ENCODE data around the gene CBX2.
A peak's percentile ranks its signal among the peaks of the same experiment; 100 is the strongest.

CBX2 gene

DNA sequence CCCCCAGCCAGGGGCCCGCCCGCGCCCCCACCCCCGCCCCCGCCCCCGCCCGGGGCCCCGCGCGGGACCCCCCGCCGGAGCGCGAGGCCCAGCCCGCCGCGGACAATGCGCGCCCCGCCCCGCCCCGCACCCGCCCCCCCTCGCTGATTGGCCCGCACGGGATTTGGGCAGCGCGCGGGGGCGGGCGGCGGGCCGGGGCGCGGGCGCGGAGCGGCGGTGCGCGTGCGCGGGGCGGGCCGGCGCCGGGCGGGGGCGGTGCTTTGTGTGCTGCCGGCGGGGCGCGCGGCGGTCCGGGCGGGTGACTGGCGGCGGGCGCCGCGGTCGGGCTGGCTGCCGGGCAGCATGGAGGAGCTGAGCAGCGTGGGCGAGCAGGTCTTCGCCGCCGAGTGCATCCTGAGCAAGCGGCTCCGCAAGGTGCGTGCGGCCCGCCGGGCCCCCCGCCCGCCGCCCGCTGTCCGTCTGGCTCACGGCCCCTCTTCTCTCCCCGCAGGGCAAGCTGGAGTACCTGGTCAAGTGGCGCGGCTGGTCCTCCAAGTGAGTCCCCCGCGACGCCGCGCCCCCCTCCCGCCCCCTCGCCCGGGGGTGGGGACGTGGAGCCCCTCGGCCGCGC is at the start of gene CBX2:
CBX2 (plus strand) TSS at position 255 of the 610 bp plus-strand sequence; CDS start at position 343, 88 bp downstream.
- no peak for TF ChIP-seq JUND (IDR thresholded peaks at IDR 0.05; ENCODE audit: low read depth)
- DNase-seq (ENCODE audit: low read depth in 1 of 2, low spot score in 1 of 2), result peak; percentile 88 to 96
- in situ Hi-C loops (cut with HindIII; ENCODE audit: low pct_unique_long_range_greater_than_20kb, low sequenced_read_pairs), result no loop called here

DNA sequence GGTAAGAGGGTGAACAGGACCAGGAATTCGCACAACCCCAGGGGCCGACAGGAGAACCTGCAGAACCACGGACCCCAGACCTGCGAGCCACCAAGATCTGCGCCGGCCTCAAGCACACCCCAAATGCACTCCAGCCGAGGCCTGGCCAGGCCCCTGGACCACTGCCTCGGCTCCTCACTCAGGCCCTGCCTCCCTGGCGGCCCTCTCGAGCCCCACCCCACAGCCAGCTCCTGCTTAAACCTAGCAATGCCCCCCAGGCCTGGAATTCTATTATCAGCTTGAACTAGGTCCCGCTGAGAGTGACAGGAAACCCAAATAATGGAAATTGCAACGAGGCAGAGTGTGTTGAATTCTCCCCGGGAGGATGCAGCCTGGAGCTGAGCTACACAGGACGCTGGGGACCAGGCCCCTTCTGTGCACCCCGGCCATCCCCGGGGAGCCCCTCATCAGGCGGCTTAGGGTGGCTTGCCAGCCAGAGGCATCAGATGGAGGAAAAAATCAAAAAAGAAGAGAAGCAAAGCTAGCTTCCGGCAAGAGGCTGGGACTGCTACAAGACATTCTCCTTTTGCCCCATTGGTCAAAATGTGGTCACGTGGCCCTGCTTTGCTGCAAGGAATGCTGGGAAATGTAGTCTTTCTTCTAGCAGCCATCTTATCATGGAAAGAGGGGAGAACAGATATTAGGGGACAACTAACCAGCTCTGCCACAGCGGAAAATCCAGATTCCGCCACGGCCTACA is 49.6 kb upstream of the CBX2 start:
- DNase-seq (ENCODE audit: low read depth in 1 of 2, low spot score in 1 of 2), result peak; percentile 96 to 99
- no peak for TF ChIP-seq JUND (IDR thresholded peaks at IDR 0.05; ENCODE audit: low read depth)
- in situ Hi-C loops (cut with HindIII; ENCODE audit: low pct_unique_long_range_greater_than_20kb, low sequenced_read_pairs), result no loop called here

DNA sequence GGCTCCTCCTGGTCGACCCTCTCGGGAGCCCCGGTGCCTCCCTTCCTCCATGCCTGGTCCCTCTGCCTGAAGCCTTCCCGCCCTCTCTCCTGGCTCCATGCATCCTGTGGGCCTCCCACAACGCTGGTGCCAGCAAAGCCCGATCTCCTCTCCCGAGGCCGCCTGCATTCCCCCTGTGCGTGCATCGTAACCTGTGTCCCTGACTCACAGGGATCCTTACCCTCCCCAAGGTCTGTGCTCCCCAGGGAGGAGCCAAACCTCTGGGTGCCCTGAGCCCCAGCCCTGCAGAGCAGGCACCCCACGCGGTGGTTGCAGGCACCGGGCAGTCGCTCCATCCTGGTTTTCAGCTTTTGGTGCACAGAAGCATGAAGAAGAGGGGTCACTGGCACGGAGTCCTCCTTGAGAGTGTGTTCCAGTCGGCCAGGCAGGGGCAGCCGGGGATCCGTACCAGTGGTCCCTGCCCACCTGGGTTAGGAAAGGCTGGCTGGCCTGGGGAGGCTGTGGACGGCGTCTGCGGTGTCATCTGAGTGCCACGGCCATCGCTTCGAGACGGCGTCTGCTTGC is 49.0 kb upstream of the CBX2 start:
- DNase-seq (ENCODE audit: low read depth in 1 of 2, low spot score in 1 of 2), result no peak
- in situ Hi-C loops (cut with HindIII; ENCODE audit: low pct_unique_long_range_greater_than_20kb, low sequenced_read_pairs), result no loop called here

DNA sequence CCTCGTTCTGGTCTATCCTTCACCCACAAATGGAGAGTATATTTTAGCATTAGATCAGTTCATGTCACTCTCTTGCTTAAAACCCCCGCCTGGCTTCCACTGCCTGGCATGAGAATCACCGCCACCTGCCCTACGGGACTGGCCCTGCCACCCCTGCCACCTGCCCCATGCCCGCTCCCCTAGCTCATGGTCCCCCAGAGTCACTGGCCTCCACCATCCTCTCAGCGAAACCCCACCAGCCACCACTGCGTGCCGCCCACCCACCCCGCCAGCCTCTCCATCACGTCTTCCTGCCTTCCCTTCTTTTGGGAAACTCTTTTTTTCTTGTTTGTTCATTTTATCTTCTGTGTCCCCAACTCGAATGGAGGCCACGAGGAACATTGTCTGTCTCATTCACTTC is 48.2 kb upstream of the CBX2 start:
- in situ Hi-C loops (cut with HindIII; ENCODE audit: low pct_unique_long_range_greater_than_20kb, low sequenced_read_pairs), result no loop called here
- DNase-seq (ENCODE audit: low read depth in 1 of 2, low spot score in 1 of 2), result no peak
- TF ChIP-seq JUND (IDR thresholded peaks at IDR 0.05; ENCODE audit: low read depth), result no peak

More for the DNA sequence above, 49.0 kb upstream of the CBX2 start:
- TF ChIP-seq JUND (IDR thresholded peaks at IDR 0.05; ENCODE audit: low read depth), result no peak

DNA sequence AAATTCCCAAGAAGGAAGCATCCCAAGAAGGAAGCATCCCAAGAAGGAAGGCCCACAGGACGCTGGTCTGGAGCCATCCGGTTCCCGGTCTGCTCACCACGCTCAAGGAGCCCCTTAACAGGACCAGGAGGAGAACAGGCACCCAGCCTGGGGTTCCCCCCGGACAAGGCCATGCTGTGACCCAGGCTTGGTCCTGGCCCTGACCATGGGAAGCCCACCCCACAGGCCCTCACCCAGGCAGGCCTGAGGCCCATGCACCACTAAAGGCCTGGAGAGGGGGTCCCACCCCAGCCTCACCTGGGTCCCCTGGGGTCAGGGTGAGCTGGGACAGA is 47.5 kb upstream of the CBX2 start:
- TF ChIP-seq JUND (IDR thresholded peaks at IDR 0.05; ENCODE audit: low read depth), result no peak
- in situ Hi-C loops (cut with HindIII; ENCODE audit: low pct_unique_long_range_greater_than_20kb, low sequenced_read_pairs), result no loop called here
- DNase-seq (ENCODE audit: low read depth in 1 of 2, low spot score in 1 of 2), result no peak

DNA sequence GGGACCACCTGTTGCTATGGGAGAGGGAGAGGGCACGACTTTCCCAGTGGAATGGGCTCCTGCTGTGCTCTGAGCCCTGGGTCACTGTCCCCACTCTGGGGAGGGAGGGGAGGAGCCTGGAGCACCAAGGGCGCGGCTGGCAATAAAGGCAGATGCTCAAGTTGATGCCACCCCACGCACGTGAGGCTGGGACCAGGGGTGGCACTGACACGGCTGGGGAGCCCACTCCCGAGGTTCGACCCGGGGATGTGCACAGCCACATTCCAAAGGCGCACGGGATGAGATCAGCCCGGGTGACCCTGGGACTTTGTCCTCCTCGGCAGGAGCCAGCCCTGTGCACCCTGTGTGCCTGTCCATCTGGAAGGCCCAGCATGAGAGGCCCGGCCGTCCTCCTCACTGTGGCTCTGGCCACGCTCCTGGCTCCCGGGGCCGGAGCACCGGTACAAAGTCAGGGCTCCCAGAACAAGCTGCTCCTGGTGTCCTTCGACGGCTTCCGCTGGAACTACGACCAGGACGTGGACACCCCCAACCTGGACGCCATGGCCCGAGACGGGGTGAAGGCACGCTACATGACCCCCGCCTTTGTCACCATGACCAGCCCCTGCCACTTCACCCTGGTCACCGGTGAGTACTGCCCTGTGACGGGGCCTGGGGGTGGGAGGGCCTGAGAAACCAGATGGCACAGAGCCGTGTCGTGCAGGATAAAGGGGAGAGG is 47.0 kb upstream of the CBX2 start, which contains the start of gene ENPP7:
ENPP7 (plus strand) TSS at position 175 of the 715 bp plus-strand sequence; CDS start at position 372, 197 bp downstream.
- TF ChIP-seq JUND (IDR thresholded peaks at IDR 0.05; ENCODE audit: low read depth), result no peak
- no peak for DNase-seq (ENCODE audit: low read depth in 1 of 2, low spot score in 1 of 2)
- in situ Hi-C loops (cut with HindIII; ENCODE audit: low pct_unique_long_range_greater_than_20kb, low sequenced_read_pairs), result no loop called here

DNA sequence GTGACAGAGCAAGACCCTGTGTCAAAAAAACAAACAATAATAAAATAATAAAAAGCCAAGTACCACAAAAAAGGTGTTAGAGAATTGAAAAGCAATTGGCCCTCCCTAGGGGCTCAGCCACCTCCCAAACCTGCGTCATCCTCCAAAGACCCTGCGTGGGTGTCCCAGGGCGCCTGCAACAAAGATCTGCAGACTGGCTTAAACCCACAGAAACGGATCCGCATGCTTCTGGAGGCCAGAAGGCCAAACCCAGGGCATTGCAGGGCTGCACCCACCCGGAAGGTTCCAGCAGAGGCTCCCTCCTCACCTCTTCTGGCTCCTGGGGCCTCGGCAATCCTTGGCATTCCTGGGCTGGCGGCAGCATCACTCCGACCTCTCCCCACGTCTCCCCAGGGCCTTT is 45.7 kb upstream of the CBX2 start:
- no peak for DNase-seq (ENCODE audit: low read depth in 1 of 2, low spot score in 1 of 2)
- no peak for TF ChIP-seq JUND (IDR thresholded peaks at IDR 0.05; ENCODE audit: low read depth)
- in situ Hi-C loops (cut with HindIII; ENCODE audit: low pct_unique_long_range_greater_than_20kb, low sequenced_read_pairs), result no loop called here

DNA sequence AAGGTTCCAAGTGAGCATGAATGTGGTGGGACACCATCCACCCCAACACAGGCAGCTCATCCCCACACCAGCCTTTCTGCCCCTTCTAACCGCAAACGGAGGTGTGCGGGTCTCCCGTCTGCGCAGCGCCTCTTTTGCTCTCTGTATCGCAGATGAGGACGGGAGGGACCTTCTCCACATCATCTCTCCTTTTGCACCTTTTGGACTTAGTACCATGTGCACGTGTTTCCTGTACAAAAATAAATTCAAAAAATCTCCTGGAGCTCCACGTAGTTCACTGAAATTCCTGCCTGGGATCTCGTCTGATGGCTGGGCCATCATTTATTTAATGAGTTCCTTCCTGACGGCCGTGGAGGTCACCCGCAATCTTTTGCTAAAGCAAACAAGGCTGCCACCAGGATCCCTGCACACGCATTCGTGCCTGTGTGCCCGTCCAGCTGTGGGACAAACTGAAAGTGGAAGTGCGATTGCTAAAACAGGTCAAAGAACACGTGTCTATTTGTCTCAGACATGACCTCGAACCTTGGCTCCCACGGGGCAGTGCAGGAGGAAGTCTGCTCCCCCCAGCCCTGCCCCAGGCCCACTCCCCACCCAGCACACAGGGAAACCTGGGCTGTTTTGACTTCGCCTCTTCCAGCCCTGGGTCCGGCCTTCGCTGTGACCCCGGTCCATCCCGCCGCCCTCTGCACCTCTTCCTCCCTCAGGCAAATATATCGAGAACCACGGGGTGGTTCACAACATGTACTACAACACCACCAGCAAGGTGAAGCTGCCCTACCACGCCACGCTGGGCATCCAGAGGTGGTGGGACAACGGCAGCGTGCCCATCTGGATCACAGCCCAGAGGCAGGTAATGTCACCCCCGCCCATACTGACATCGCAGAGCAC is 44.9 kb upstream of the CBX2 start:
- TF ChIP-seq JUND (IDR thresholded peaks at IDR 0.05; ENCODE audit: low read depth), result no peak
- in situ Hi-C loops (cut with HindIII; ENCODE audit: low pct_unique_long_range_greater_than_20kb, low sequenced_read_pairs), result no loop called here
- no peak for DNase-seq (ENCODE audit: low read depth in 1 of 2, low spot score in 1 of 2)

DNA sequence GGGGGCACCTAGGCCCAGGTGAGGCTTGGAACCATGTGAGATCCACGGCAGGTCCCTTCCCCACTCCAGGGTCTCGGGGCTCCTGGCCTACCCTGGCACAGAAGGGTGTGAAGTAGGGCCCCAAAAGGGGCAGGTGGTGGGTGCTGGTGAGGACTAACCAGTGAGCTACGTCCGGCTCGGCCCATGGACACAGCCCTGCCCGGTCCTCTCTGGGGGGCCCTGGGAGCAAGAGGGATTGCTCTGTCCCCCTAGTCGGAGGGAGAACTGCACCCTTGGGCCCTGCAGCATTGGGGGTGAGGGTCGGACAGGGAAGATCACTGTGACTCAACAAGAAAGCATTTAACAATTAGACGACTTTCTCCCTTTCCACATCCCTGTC is 44.3 kb upstream of the CBX2 start:
- no peak for TF ChIP-seq JUND (IDR thresholded peaks at IDR 0.05; ENCODE audit: low read depth)
- no peak for DNase-seq (ENCODE audit: low read depth in 1 of 2, low spot score in 1 of 2)
- in situ Hi-C loops (cut with HindIII; ENCODE audit: low pct_unique_long_range_greater_than_20kb, low sequenced_read_pairs), result no loop called here

DNA sequence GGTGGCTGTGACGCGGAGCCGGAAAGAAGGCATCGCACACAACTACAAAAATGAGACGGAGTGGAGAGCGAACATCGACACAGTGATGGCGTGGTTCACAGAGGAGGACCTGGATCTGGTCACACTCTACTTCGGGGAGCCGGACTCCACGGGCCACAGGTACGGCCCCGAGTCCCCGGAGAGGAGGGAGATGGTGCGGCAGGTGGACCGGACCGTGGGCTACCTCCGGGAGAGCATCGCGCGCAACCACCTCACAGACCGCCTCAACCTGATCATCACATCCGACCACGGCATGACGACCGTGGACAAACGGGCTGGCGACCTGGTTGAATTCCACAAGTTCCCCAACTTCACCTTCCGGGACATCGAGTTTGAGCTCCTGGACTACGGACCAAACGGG is 42.9 kb upstream of the CBX2 start:
- DNase-seq (ENCODE audit: low read depth in 1 of 2, low spot score in 1 of 2), result no peak
- in situ Hi-C loops (cut with HindIII; ENCODE audit: low pct_unique_long_range_greater_than_20kb, low sequenced_read_pairs), result no loop called here
- TF ChIP-seq JUND (IDR thresholded peaks at IDR 0.05; ENCODE audit: low read depth), result no peak

DNA sequence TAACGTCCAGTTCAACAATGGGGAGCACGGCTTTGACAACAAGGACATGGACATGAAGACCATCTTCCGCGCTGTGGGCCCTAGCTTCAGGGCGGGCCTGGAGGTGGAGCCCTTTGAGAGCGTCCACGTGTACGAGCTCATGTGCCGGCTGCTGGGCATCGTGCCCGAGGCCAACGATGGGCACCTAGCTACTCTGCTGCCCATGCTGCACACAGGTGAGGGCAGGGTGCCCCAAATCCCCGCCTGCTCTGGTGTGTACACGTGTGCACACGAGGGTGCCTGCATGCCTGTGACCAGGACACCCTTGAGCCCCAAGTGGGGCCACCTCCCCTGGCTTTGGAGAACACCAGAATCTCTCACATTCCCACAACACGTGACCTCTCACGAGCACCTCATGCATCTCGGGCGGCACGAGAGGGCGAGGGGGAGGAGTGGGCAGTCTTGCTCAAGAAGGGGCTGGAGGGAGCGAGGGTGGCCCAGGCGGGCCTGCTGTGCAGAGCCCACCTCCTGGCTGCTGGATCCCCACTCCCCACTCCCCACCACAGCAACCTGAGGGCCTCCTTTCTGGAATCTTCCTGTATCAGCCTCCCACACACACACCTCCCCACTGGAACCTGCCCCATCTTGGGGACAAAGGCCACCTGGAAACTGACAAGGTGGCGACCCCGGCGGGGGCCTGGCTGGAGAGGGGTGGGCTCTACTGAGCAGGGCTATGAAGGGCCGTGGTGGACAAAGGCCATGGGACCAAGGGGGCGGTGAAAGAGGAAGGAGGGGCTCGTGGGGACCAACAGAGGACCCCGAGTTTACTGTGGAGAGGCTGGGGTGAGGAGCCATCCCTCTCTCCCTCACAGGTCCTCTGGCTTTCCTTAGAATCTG is 40.7 kb upstream of the CBX2 start:
- DNase-seq (ENCODE audit: low read depth in 1 of 2, low spot score in 1 of 2), result no peak
- no peak for TF ChIP-seq JUND (IDR thresholded peaks at IDR 0.05; ENCODE audit: low read depth)
- in situ Hi-C loops (cut with HindIII; ENCODE audit: low pct_unique_long_range_greater_than_20kb, low sequenced_read_pairs), result no loop called here
